ENCODE measurements around the gene TMEM258. TPM values are rescaled to one million over a fixed set of nuclear protein-coding genes. Genes with fewer than 3 reads are reported as not detected.

Gene TMEM258
- total RNA-seq (10 to 100 TPM; 68.1 to 96.0 (median 87.8) TPM), total RNA-seq (21.4 to 43.9 (median 27.2) reads per million in 29 experiments)
- total RNA-seq (2013), result 60.5 TPM

- H3K36me3 Mint-ChIP-seq, result peaks cover 26% of the 10 kb centered on the region
- ATAC-seq (replicated peaks in 1 of 4) (peak; percentile 90 to 94 (median 93)), DNase-seq (peak; percentile 79 to 91 (median 83))
- no peaks in the 10 kb centered on the region for H3K9me3 ChIP-seq
- no peaks in the 10 kb centered on the region for H3K27me3 Mint-ChIP-seq
- peak within 1 kb of the TSS; percentile 83 to 98 (median 89) for H3K4me3 Mint-ChIP-seq
- peaks cover 27 to 43% (median 40%) of the 10 kb centered on the region in 3 donors for H3K4me1 Mint-ChIP-seq
- ChIA-PET POLR2A (interaction anchor here (0.6 to 0.8 kb wide), 5 partner anchors 9 to 750 kb away, joined by 3 to 6 read pairs (median 3); partner anchors contain the start of gene BEST1 (in 1 of the 2)), CTCF (interaction anchor here (0.5 to 2.1 kb wide), 9 partner anchors 9 to 545 kb away, joined by 3 to 8 read pairs (median 4); partner anchors contain the start of gene ASRGL1 (in 1 of the 2))
- peaks cover 6 to 33% of the 10 kb centered on the region in 2 donors for H3K36me3 ChIP-seq (ENCODE audit: control insufficient read depth in 2 of 2, extremely low read depth in 1 of 2, insufficient read depth in 1 of 2, low read length in 1 of 2)
- H3K27ac ChIP-seq (ENCODE audit: low read length), result peak within 1 kb of the TSS; percentile 94
- H3K4me3 ChIP-seq (ENCODE audit: control insufficient read depth in 1 of 2, extremely low read depth in 1 of 2, low read length in 1 of 2), result peak within 1 kb of the TSS; percentile 73 to 76
- H3K27ac Mint-ChIP-seq, result peak within 1 kb of the TSS; percentile 95 to 98
- H3K27me3 ChIP-seq (replicated peaks in 1 of 2; ENCODE audit: control insufficient read depth in 2 of 2, extremely low read depth in 1 of 2, insufficient read depth in 2 of 2, low read length in 1 of 2), result no peaks in the 10 kb centered on the region
- H3K9me3 Mint-ChIP-seq, result no peaks in the 10 kb centered on the region
- WGBS (ENCODE audit: insufficient coverage), result under 1% methylated on average over 55 of the region's 61 CpGs
- peaks cover 8 to 25% of the 10 kb centered on the region in 2 experiments for H3K4me1 ChIP-seq (ENCODE audit: control insufficient read depth in 1 of 2, extremely low read depth in 1 of 2, insufficient read depth in 2 of 2, low read length in 2 of 2)
Observed at GRCh38 chr11:61792310-61793082, at the start of gene TMEM258, which contains the start of gene FEN1. Gene TMEM258, minus strand, starts transcription at chr11:61792599. Its CDS starts 41 bp downstream, at chr11:61792558. Gene FEN1, plus strand, starts transcription at chr11:61792911. Its CDS starts 2,451 bp downstream, at chr11:61795362.

GRCh38 chr11:61841636-61842527, 49.5 kb upstream of the TMEM258 start:
- CTCF ChIA-PET, result interaction anchor here in 1 of 2 donors (0.7 kb wide), 1 partner anchor 218 kb away, joined by 3 read pairs; no protein-coding TSS in a partner anchor
- H3K4me3 ChIP-seq (ENCODE audit: control insufficient read depth in 1 of 2, extremely low read depth in 1 of 2, low read length in 1 of 2), result no peak overlapping the region
- H3K27ac ChIP-seq (ENCODE audit: low read length), result no peak overlapping the region
- Mint-ChIP-seq H3K4me1 (no peaks in the 10 kb centered on the region), H3K27ac (no peak overlapping the region), H3K27me3 (no peaks in the 10 kb centered on the region), H3K9me3 (no peaks in the 10 kb centered on the region), H3K4me3 (no peak overlapping the region), H3K36me3 (no peaks in the 10 kb centered on the region)
- no peaks in the 10 kb centered on the region for H3K4me1 ChIP-seq (ENCODE audit: control insufficient read depth in 1 of 2, extremely low read depth in 1 of 2, insufficient read depth in 2 of 2, low read length in 2 of 2)
- POLR2A ChIA-PET, result no interaction called here
- no peaks in the 10 kb centered on the region for H3K9me3 ChIP-seq
- WGBS (ENCODE audit: insufficient coverage), result 93% methylated on average over 2 of the region's 12 CpGs
- DNase-seq (no peak), ATAC-seq (replicated peaks in 1 of 4) (no peak)
- peaks cover 2 to 4% of the 10 kb centered on the region in 2 donors for H3K36me3 ChIP-seq (ENCODE audit: control insufficient read depth in 2 of 2, extremely low read depth in 1 of 2, insufficient read depth in 1 of 2, low read length in 1 of 2)
- peaks cover 0 to 7% of the 10 kb centered on the region in 2 experiments for H3K27me3 ChIP-seq (replicated peaks in 1 of 2; ENCODE audit: control insufficient read depth in 2 of 2, extremely low read depth in 1 of 2, insufficient read depth in 2 of 2, low read length in 1 of 2)

DNA sequence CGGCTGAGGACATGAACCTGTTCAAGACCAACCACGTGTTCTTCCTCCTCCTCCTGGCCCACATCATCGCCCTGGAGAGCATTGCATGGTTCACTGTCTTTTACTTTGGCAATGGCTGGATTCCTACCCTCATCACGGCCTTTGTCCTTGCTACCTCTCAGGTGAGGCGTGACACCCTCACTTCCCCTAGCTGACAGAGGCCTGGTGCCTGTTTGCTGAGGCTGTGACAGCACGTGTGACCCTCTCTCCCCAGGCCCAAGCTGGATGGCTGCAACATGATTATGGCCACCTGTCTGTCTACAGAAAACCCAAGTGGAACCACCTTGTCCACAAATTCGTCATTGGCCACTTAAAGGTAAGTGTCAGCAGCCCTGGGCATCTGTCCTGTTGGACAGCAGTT, 48.0 kb upstream of the TMEM258 start:
- Histone ChIP-seq H3K27ac (ENCODE audit: low read length) (no peak overlapping the region), H3K9me3 (no peaks in the 10 kb centered on the region), H3K27me3 (replicated peaks in 1 of 2; ENCODE audit: control insufficient read depth in 2 of 2, extremely low read depth in 1 of 2, insufficient read depth in 2 of 2, low read length in 1 of 2) (peaks cover 0 to 10% of the 10 kb centered on the region in 2 experiments), H3K36me3 (ENCODE audit: control insufficient read depth in 2 of 2, extremely low read depth in 1 of 2, insufficient read depth in 1 of 2, low read length in 1 of 2) (peaks cover 2 to 4% of the 10 kb centered on the region in 2 donors), H3K4me1 (ENCODE audit: control insufficient read depth in 1 of 2, extremely low read depth in 1 of 2, insufficient read depth in 2 of 2, low read length in 2 of 2) (peaks cover 0 to 3% of the 10 kb centered on the region in 2 experiments), H3K4me3 (ENCODE audit: control insufficient read depth in 1 of 2, extremely low read depth in 1 of 2, low read length in 1 of 2) (no peak overlapping the region)
- ChIA-PET POLR2A (no interaction called here), CTCF (no interaction called here)
- Mint-ChIP-seq H3K4me1 (peaks cover 1 to 5% (median 5%) of the 10 kb centered on the region in 3 donors), H3K27me3 (no peaks in the 10 kb centered on the region), H3K4me3 (no peak overlapping the region), H3K27ac (no peak overlapping the region), H3K36me3 (no peaks in the 10 kb centered on the region), H3K9me3 (no peaks in the 10 kb centered on the region)
- no peak for DNase-seq
- WGBS (ENCODE audit: insufficient coverage), result 84% methylated on average over 7 of the region's 7 CpGs
- ATAC-seq (replicated peaks in 1 of 4), result no peak

- DNase-seq (no peak), ATAC-seq (replicated peaks in 1 of 4) (no peak)
- Mint-ChIP-seq H3K36me3 (no peaks in the 10 kb centered on the region), H3K9me3 (no peaks in the 10 kb centered on the region), H3K27me3 (no peaks in the 10 kb centered on the region), H3K4me3 (no peak overlapping the region), H3K27ac (no peak overlapping the region), H3K4me1 (peaks cover 4 to 11% (median 9%) of the 10 kb centered on the region in 3 donors)
- peaks cover 2 to 4% of the 10 kb centered on the region in 2 donors for H3K36me3 ChIP-seq (ENCODE audit: control insufficient read depth in 2 of 2, extremely low read depth in 1 of 2, insufficient read depth in 1 of 2, low read length in 1 of 2)
- H3K4me1 ChIP-seq (ENCODE audit: control insufficient read depth in 1 of 2, extremely low read depth in 1 of 2, insufficient read depth in 2 of 2, low read length in 2 of 2), result peaks cover 3 to 10% of the 10 kb centered on the region in 2 experiments
- no peak overlapping the region for H3K4me3 ChIP-seq (ENCODE audit: control insufficient read depth in 1 of 2, extremely low read depth in 1 of 2, low read length in 1 of 2)
- ChIA-PET POLR2A (no interaction called here), CTCF (no interaction called here)
- 100% methylated on average over 1 of the region's 2 CpGs for WGBS (ENCODE audit: insufficient coverage)
- H3K27ac ChIP-seq (ENCODE audit: low read length), result no peak overlapping the region
- no peaks in the 10 kb centered on the region for H3K9me3 ChIP-seq
- peaks cover 0 to 10% of the 10 kb centered on the region in 2 experiments for H3K27me3 ChIP-seq (replicated peaks in 1 of 2; ENCODE audit: control insufficient read depth in 2 of 2, extremely low read depth in 1 of 2, insufficient read depth in 2 of 2, low read length in 1 of 2)
Observed at GRCh38 chr11:61839742-61840141, 47.3 kb upstream of the TMEM258 start.

GRCh38 chr11:61838921-61839320, 46.5 kb upstream of the TMEM258 start:
- no peaks in the 10 kb centered on the region for H3K27me3 Mint-ChIP-seq
- H3K36me3 Mint-ChIP-seq, result no peaks in the 10 kb centered on the region
- peaks cover 13 to 19% (median 17%) of the 10 kb centered on the region in 3 donors for H3K4me1 Mint-ChIP-seq
- H3K4me3 Mint-ChIP-seq, result no peak overlapping the region
- WGBS (ENCODE audit: insufficient coverage), result 100% methylated on average over 5 of the region's 10 CpGs
- ATAC-seq (replicated peaks in 1 of 4) (no peak), DNase-seq (no peak)
- H3K4me1 ChIP-seq (ENCODE audit: control insufficient read depth in 1 of 2, extremely low read depth in 1 of 2, insufficient read depth in 2 of 2, low read length in 2 of 2), result peaks cover 9 to 18% of the 10 kb centered on the region in 2 experiments
- H3K36me3 ChIP-seq (ENCODE audit: control insufficient read depth in 2 of 2, extremely low read depth in 1 of 2, insufficient read depth in 1 of 2, low read length in 1 of 2), result peaks cover 2 to 4% of the 10 kb centered on the region in 2 donors
- ChIA-PET CTCF (no interaction called here), POLR2A (no interaction called here)
- no peak overlapping the region for H3K27ac Mint-ChIP-seq
- peaks cover 0 to 16% of the 10 kb centered on the region in 2 experiments for H3K27me3 ChIP-seq (replicated peaks in 1 of 2; ENCODE audit: control insufficient read depth in 2 of 2, extremely low read depth in 1 of 2, insufficient read depth in 2 of 2, low read length in 1 of 2)
- H3K4me3 ChIP-seq (ENCODE audit: control insufficient read depth in 1 of 2, extremely low read depth in 1 of 2, low read length in 1 of 2), result no peak overlapping the region
- H3K27ac ChIP-seq (ENCODE audit: low read length), result no peak overlapping the region
- H3K9me3 ChIP-seq, result no peaks in the 10 kb centered on the region
- H3K9me3 Mint-ChIP-seq, result no peaks in the 10 kb centered on the region

DNA sequence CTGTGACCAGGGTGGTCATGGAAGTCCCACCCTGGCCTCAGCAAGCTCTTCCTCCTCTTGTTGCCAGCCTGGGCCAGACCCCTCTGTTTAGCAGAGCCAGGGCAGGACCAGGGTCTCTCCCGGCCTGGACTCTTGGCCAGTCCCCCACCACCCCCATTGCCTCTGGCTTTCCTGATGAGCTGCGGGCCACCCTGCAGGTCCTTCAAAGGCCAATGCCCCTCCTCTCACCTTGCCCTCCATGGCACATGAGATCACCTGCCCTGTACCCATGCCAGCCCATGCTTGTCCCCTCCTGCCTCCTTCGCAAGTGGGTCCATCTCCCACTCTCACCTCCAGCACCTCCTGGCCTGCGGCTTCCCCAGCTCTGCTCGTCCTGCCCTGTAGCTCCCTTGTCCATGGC, 46.1 kb upstream of the TMEM258 start:
- Histone ChIP-seq H3K9me3 (no peaks in the 10 kb centered on the region), H3K4me3 (ENCODE audit: control insufficient read depth in 1 of 2, extremely low read depth in 1 of 2, low read length in 1 of 2) (no peak overlapping the region), H3K4me1 (ENCODE audit: control insufficient read depth in 1 of 2, extremely low read depth in 1 of 2, insufficient read depth in 2 of 2, low read length in 2 of 2) (peaks cover 9 to 22% of the 10 kb centered on the region in 2 experiments), H3K36me3 (ENCODE audit: control insufficient read depth in 2 of 2, extremely low read depth in 1 of 2, insufficient read depth in 1 of 2, low read length in 1 of 2) (peaks cover 2 to 4% of the 10 kb centered on the region in 2 donors), H3K27me3 (replicated peaks in 1 of 2; ENCODE audit: control insufficient read depth in 2 of 2, extremely low read depth in 1 of 2, insufficient read depth in 2 of 2, low read length in 1 of 2) (peaks cover 0 to 18% of the 10 kb centered on the region in 2 experiments), H3K27ac (ENCODE audit: low read length) (no peak overlapping the region)
- Mint-ChIP-seq H3K27ac (peak overlapping the region in 1 of 2 donors; percentile 20), H3K27me3 (no peaks in the 10 kb centered on the region), H3K36me3 (no peaks in the 10 kb centered on the region), H3K4me3 (no peak overlapping the region), H3K9me3 (no peaks in the 10 kb centered on the region), H3K4me1 (peaks cover 17 to 24% (median 21%) of the 10 kb centered on the region in 3 donors)
- DNase-seq (no peak), ATAC-seq (replicated peaks in 1 of 4) (no peak)
- CTCF ChIA-PET, result no interaction called here
- 97% methylated on average over 5 of the region's 5 CpGs for WGBS (ENCODE audit: insufficient coverage)
- POLR2A ChIA-PET, result no interaction called here
